Neural progenitor cell (in vitro differentiated cells): Measurements from ENCODE around the gene MSTO1.
"Not testable (repeated sequence)": the region's sequence is repeated elsewhere in the genome, so short reads cannot be mapped to it uniquely, and the experiment has no call there.

Experiments
- CTCF ChIP-seq: fragments of 200-600 bp; sonication (generic); IDR thresholded peaks from 2 replicates; pipeline ENCODE4 v1.5.1; 2017; ENCODE audit warnings: antibody characterized with exemption, mild to moderate bottlenecking
- EZH2 ChIP-seq: fragments of 200-600 bp; sonication (generic); IDR thresholded peaks from 2 replicates; pipeline ENCODE4 v1.6.1; 2017; ENCODE audit warnings: antibody characterized with exemption, mild to moderate bottlenecking, moderate library complexity
- EZH2phosphoT487 ChIP-seq: fragments of 200-600 bp; sonication (generic); IDR thresholded peaks from 2 replicates; pipeline ENCODE4 v1.6.1; 2017; ENCODE audit warnings: antibody characterized with exemption

GRCh38 chr1:155613226-155613625, 3.2 kb downstream of the MSTO1 start:
- TF ChIP-seq EZH2, CTCF, EZH2phosphoT487: not testable (repeated sequence)
